SU-DHL-6 (cell line): ENCODE data around the gene ADGRF3.

Source experiments
- CTCF ChIP-seq: fragments of 200-600 bp; sonication (generic); IDR thresholded peaks from one replicate; pipeline ENCODE4 v1.5.1; 2017; ENCODE audit warnings: antibody characterized with exemption, mild to moderate bottlenecking, low read length, moderate library complexity; ENCODE audit not compliant: insufficient read depth, poor library complexity, severe bottlenecking
- EZH2phosphoT487 ChIP-seq: fragments of 200-600 bp; sonication (generic), shearing (Covaris generic); conservative IDR thresholded peaks from 2 replicates; pipeline ENCODE4 v1.6.1; 2018; ENCODE audit warnings: mild to moderate bottlenecking, antibody characterized with exemption, low read length, moderate library complexity, mixed read lengths

- TF ChIP-seq EZH2phosphoT487 (no peak), CTCF (no peak)
These were observed 30.2 kb upstream of the ADGRF3 start for GRCh38 chr2:26376799-26377198.
